ENCODE data around the gene PARD3. TPM values are rescaled to one million over a fixed set of nuclear protein-coding genes. Genes with fewer than 3 reads are reported as not detected.

The PARD3 gene
- total RNA-seq, 1 experiment from 2014 or later: 51.8 TPM

GRCh38 chr10:34343764-34344163 is 471.3 kb downstream of the PARD3 start (continued):
- TF ChIP-seq SOX15 (CRISPR knock-in tag; IDR thresholded peaks at IDR 0.05): no peak
- TF ChIP-seq ZNF263 (CRISPR knock-in tag; IDR thresholded peaks at IDR 0.05; ENCODE audit: low read depth): no peak
- TF ChIP-seq CREB1 (CRISPR knock-in tag; IDR thresholded peaks at IDR 0.05): no peak
- TF ChIP-seq SP1 (CRISPR knock-in tag; conservative IDR thresholded peaks at IDR 0.05): no peak
- no peak for TF ChIP-seq RELA (CRISPR knock-in tag; IDR thresholded peaks at IDR 0.05; ENCODE audit: borderline replicate concordance)
- TF ChIP-seq SMAD4 (CRISPR knock-in tag; IDR thresholded peaks at IDR 0.05): no peak
- no peak for TF ChIP-seq ATF2 (CRISPR knock-in tag; IDR thresholded peaks at IDR 0.05; ENCODE audit: borderline replicate concordance, low read depth)

GRCh38 chr10:34341473-34341872 is 473.6 kb downstream of the PARD3 start:
- Mint-ChIP-seq H3K9me3 (no peaks in the 10 kb centered on the region), H3K27ac (no peak overlapping the region), H3K36me3 (no peaks in the 10 kb centered on the region), H3K4me3 (no peak overlapping the region), H3K27me3 (ENCODE audit: low read depth) (no peaks in the 10 kb centered on the region), H3K4me1 (peaks cover 20% of the 10 kb centered on the region)
- ChIA-PET POLR2A (no interaction called here), CTCF (interaction anchor here (0.6 kb wide), 1 partner anchor 765 kb away, joined by 3 read pairs; no protein-coding TSS in a partner anchor)
- ATAC-seq: no peak
- DNase-seq (ENCODE audit: low spot score): no peak
- TF ChIP-seq HMGXB4 (CRISPR knock-in tag; IDR thresholded peaks at IDR 0.05): no peak
- TF ChIP-seq ZMAT4 (CRISPR knock-in tag; IDR thresholded peaks at IDR 0.05): no peak
- TF ChIP-seq CBFB (CRISPR knock-in tag; IDR thresholded peaks at IDR 0.05; ENCODE audit: low read depth): no peak
- no peak for TF ChIP-seq IRF1 (CRISPR knock-in tag; IDR thresholded peaks at IDR 0.05)
- TF ChIP-seq MAX (CRISPR knock-in tag; IDR thresholded peaks at IDR 0.05): no peak
- no peak for TF ChIP-seq ARID4B (CRISPR knock-in tag; IDR thresholded peaks at IDR 0.05; ENCODE audit: borderline replicate concordance)
- TF ChIP-seq E2F4 (CRISPR knock-in tag; IDR thresholded peaks at IDR 0.05; ENCODE audit: borderline replicate concordance, low read depth): no peak
- TF ChIP-seq ZNF532 (CRISPR knock-in tag; IDR thresholded peaks at IDR 0.05; ENCODE audit: borderline replicate concordance): no peak
- TF ChIP-seq PREB (CRISPR knock-in tag; IDR thresholded peaks at IDR 0.05; ENCODE audit: borderline replicate concordance): no peak
- no peak for TF ChIP-seq SMAD3 (CRISPR knock-in tag; IDR thresholded peaks at IDR 0.05; ENCODE audit: borderline replicate concordance)
- no peak for TF ChIP-seq NR2C2 (CRISPR knock-in tag; IDR thresholded peaks at IDR 0.05)
- no peak for TF ChIP-seq USF1 (CRISPR knock-in tag; IDR thresholded peaks at IDR 0.05)
